ENCODE data around the gene MAN2C1. TPM values are rescaled to one million over a fixed set of nuclear protein-coding genes. Genes with fewer than 3 reads are reported as not detected.
"Not testable (repeated sequence)": the region's sequence is repeated elsewhere in the genome, so short reads cannot be mapped to it uniquely, and the experiment has no call there.

MAN2C1 gene
- total RNA-seq, 2 donors from 2014 or later: 186 to 339 TPM

- H3K27ac ChIP-seq: no peak overlapping the region
- H3K36me3 ChIP-seq (replicated peaks in 1 of 2; ENCODE audit: insufficient read depth in 1 of 2, low read depth in 2 of 2): no peaks in the 10 kb centered on the region
- H3K4me1 ChIP-seq: no peaks in the 10 kb centered on the region
- intact Hi-C loops (cut with DNase I): no loop called here
- WGBS, 2 donors: 53 to 67% methylated on average over 5 of the region's 5 CpGs
- ATAC-seq (no peak), DNase-seq (no peak)
- no peaks in the 10 kb centered on the region for H3K9me3 ChIP-seq
- no peak overlapping the region for H3K4me3 ChIP-seq
- TF ChIP-seq POLR2A (IDR thresholded peaks at IDR 0.05): no peak
- no peak for TF ChIP-seq CTCF (IDR thresholded peaks at IDR 0.05)
- H3K27me3 ChIP-seq: peaks cover 0 to under 1% of the 10 kb centered on the region in 2 donors
Observed at GRCh38 chr15:75314552-75315290, 53.7 kb downstream of the MAN2C1 start.

GRCh38 chr15:75313116-75313845 lies 55.1 kb downstream of the MAN2C1 start:
- Histone ChIP-seq H3K27ac (no peak overlapping the region), H3K9me3 (no peaks in the 10 kb centered on the region), H3K36me3 (replicated peaks in 1 of 2; ENCODE audit: insufficient read depth in 1 of 2, low read depth in 2 of 2) (no peaks in the 10 kb centered on the region), H3K27me3 (peaks cover 0 to 4% of the 10 kb centered on the region in 2 donors), H3K4me1 (no peaks in the 10 kb centered on the region), H3K4me3 (no peak overlapping the region)
- DNase-seq (no peak), ATAC-seq (no peak)
- TF ChIP-seq POLR2A (IDR thresholded peaks at IDR 0.05) (no peak), CTCF (IDR thresholded peaks at IDR 0.05) (no peak)
- WGBS, 2 donors: 57 to 75% methylated on average over 4 to 13 of the region's 13 CpGs
- intact Hi-C loops (cut with DNase I): no loop called here

DNA sequence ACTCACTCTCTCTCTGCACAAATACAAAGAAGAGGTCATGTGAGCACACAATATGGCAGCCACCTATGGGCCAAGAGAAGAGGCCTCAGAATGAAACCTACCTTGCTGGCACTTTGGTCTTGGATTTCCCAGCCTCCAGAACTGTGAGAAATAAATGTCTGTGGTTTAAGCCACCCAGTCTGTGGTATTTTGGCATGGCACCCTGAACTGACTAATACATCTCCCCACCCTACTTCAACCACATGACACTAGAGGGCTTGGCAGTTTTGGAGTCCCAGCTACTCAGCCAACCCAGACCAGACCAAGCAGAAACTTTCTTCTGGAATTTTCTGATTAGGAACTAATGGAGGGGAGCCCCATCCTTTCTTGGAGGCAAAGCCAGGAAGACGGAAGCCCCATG lies 55.9 kb downstream of the MAN2C1 start:
- ATAC-seq; H3K4me1 ChIP-seq; H3K27ac ChIP-seq; H3K4me3 ChIP-seq; H3K27me3 ChIP-seq; DNase-seq; H3K9me3 ChIP-seq; intact Hi-C loops (cut with DNase I); H3K36me3 ChIP-seq (replicated peaks in 1 of 2; ENCODE audit: insufficient read depth in 1 of 2, low read depth in 2 of 2): not testable (repeated sequence)
- WGBS, 2 donors: 89 to 100% methylated on average over 1 of the region's 1 CpG

DNA sequence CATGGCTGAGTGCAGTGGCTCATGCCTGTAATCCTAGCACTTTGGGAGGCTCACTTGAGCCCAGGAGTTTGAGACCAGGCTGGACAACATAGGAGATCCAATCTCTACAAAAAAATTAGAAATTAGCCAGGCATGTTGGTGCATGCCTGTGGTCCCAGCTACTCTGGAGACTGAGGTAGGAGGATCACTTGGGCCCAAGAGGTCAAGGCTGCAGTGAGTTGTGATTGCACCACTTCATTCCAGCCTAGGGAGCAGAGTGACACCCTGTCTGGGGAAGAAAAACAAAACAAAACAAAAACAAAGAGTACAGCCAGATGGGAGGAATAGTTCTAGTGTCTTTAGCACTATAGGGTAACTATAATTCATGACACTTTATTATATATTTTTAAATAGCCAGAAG lies 58.7 kb downstream of the MAN2C1 start:
- ATAC-seq: no peak
- intact Hi-C loops (cut with DNase I): loop anchor here (10.0 kb wide), 2 partner anchors 75 to 275 kb away; no protein-coding TSS in a partner anchor
- Histone ChIP-seq H3K9me3 (no peaks in the 10 kb centered on the region), H3K27me3 (peaks cover 0 to 4% of the 10 kb centered on the region in 2 donors), H3K4me3 (no peak overlapping the region), H3K36me3 (replicated peaks in 1 of 2; ENCODE audit: insufficient read depth in 1 of 2, low read depth in 2 of 2) (no peaks in the 10 kb centered on the region), H3K27ac (no peak overlapping the region), H3K4me1 (no peaks in the 10 kb centered on the region)
- DNase-seq: no peak
- TF ChIP-seq CTCF (IDR thresholded peaks at IDR 0.05): no peak

DNA sequence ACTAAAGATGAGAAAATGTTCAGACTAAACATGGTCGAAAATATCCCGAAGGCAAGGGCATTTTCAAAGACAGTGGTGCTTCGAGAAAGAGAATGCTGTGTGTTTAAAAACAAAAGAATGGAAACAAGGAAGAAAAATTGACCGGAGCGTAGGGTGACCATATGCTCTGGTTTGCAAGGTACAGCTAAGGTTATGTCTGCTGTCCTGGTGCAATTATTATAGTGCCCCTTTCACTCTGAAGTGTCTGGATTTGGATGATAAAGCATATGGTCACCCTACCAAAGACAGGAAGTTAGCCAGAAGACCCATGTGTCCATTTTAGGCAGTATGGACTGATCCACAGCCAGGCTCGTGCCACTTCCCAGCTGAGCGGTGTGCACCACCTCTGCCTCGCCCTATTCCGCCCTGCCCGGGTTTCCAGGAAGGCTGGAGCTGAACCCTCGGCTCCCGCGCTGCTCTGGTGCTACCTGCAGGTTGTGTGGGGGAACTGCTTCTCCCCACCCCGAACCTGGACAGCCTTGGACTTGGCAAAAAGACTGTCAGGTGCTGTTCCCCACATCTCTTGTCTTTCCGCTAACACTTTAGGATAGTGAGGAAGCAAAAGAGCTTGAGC lies 60.5 kb downstream of the MAN2C1 start:
- WGBS, 2 donors: 28 to 53% methylated on average over 7 to 15 of the region's 15 CpGs
- H3K4me1 ChIP-seq: no peaks in the 10 kb centered on the region
- TF ChIP-seq CTCF (IDR thresholded peaks at IDR 0.05): peak; percentile 29 to 84 (median 62)
- TF ChIP-seq POLR2A (IDR thresholded peaks at IDR 0.05): no peak
- H3K27ac ChIP-seq: no peak overlapping the region
- ATAC-seq (peak; percentile 92), DNase-seq (peak; percentile 64 to 82 (median 72))
- H3K36me3 ChIP-seq (replicated peaks in 1 of 2; ENCODE audit: insufficient read depth in 1 of 2, low read depth in 2 of 2): no peaks in the 10 kb centered on the region
- intact Hi-C loops (cut with DNase I): loop anchor here (10.0 kb wide), 2 partner anchors 73 to 273 kb away; no protein-coding TSS in a partner anchor
- H3K4me3 ChIP-seq: no peak overlapping the region
- no peaks in the 10 kb centered on the region for H3K9me3 ChIP-seq
- H3K27me3 ChIP-seq: peaks cover 0 to 4% of the 10 kb centered on the region in 2 donors

All from body of pancreas (tissue), 4 donors.